ENCODE results near the gene GSKIP.

DNA sequence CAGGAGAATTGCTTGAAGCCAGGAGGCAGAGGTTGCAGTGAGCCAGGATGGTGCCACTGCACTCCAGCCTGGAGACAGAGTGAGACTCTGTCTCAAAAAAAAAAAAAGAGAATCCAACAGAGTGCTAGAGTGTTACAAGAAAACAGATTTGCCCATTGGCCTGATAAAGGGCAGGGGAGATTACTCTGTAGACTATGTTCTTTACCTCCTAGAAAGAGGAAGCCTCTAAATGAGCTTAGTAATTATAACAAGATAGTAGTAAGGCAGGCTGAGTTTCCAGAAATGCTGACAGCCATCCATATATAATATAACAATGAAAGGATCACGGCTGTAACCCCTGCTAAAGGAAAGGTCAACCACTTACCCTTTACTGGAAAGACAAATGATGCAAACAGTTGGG, 53.0 kb downstream of the GSKIP start:
- no peak for TF ChIP-seq POLR2AphosphoS5 (IDR thresholded peaks at IDR 0.05)
- TF ChIP-seq, protein P1, sequence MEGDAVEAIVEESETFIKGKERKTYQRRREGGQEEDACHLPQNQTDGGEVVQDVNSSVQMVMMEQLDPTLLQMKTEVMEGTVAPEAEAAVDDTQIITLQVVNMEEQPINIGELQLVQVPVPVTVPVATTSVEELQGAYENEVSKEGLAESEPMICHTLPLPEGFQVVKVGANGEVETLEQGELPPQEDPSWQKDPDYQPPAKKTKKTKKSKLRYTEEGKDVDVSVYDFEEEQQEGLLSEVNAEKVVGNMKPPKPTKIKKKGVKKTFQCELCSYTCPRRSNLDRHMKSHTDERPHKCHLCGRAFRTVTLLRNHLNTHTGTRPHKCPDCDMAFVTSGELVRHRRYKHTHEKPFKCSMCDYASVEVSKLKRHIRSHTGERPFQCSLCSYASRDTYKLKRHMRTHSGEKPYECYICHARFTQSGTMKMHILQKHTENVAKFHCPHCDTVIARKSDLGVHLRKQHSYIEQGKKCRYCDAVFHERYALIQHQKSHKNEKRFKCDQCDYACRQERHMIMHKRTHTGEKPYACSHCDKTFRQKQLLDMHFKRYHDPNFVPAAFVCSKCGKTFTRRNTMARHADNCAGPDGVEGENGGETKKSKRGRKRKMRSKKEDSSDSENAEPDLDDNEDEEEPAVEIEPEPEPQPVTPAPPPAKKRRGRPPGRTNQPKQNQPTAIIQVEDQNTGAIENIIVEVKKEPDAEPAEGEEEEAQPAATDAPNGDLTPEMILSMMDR (IDR thresholded peaks at IDR 0.05) = no peak

All from esophagus muscularis mucosa (tissue), 3 donors.